GM18498 (cell line): ENCODE measurements around the gene ABHD17A.

Experiments
- ATAC-seq: cut with Tn5 transposase; IDR thresholded peaks from one replicate; pipeline ENCODE4 v1.9.1; 2021; ENCODE audit warnings: mild to moderate bottlenecking, moderate library complexity; ENCODE audit not compliant: unreplicated experiment

The ABHD17A gene

DNA sequence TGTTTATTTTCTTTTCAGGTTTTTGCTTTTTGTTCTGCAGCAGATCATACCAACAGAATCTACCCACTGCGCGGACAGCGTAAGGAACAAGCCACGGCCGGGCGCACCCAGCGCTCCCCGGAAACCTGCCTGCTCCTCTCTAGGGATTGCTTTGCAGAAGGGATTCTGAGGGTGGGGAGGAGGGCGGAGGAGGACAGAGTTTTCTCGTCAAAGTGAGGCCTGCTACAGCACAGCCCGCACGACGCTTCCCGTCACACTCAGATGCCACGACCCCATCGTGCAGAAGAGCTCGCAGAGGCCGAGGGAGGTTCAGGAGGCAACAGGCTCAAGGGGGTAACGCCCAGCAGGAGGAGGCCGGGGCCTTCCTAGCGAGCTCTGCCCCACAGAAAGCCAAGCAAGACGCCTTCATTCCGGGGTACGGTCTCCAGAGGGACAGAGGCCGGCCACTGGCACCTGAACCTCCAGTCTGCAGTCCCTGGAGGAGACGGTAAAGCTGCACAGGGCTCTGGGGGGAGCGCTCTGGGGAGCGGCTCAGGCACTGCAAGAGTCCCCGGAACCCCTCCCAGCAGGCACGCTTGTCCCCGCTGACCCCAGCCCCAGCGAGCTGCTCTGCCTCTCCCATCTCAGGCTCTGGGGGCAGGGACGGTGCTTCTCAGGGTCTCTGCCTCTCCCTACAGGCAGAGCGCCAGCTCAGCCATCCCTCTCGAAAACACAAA lies 43.9 kb downstream of the ABHD17A start:
- ATAC-seq: no peak

DNA sequence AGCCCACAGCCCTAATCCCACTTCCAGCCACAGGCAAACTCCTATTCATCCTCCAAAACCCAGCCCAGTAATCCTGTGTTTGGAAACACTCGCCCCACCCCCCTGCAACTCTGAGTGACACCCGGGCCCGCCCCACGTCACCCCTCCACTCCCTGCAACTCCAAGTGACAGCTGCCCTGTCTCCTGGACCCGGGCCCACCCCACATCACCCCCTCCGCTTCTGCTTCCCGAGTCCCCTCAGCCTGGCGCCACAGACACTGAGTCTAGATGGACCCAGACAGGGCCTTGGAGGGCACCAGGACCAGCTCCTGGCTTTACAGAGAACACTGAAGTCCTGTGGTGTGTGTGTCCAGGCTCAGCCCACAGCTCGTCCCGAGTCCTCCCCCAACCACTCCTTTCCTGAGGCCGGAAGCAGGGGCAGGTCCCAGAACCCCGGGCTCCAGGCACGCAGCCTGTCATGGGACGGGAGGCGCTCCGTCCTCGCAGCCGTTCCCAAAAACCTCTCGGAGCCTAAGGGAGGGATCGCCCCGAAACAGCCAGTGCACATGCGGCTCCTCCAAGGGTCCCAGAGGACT lies 44.7 kb downstream of the ABHD17A start:
- ATAC-seq: no peak

DNA sequence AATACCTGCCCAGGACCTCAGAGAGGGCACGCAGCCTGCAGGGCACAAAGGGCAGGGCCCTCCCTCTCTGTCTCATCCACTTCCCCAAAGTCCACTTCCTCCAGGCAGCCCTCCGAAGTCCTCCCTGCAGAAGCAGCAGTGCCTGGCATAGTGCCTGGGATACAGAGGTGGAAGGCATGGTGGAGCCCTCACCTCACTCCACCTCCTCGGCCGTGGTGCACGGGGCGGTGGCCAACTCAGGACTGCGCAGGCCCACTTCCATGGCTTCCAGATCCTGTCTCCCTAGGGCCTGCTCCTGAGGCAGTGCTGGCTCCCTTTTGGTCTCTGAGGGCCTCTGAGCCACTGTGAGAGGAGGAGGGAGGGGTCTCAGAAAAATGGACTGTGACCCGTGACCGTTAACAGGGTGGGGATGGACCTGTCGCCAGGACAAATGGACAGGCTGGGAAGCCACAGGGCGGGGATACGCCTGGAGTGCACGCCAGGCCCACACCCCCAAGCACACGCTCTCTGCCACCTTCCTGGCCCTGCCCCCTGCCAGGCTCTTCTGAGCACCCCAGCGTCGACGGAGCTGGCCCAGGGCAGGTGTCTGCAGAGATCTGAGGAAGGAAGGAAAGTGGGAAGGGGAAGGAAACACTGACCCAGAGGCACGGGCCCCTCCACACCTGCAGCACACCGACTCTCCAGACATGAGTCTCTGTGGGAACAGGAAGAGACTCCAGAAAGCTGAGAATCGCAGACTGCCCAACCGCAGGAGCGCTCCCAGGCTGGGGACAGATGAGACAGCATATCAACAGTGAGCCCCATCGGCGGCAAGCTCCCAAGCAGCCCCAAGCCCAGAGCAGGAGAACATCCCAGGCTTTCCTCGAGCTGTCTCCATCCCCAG lies 45.4 kb downstream of the ABHD17A start:
- no peak for ATAC-seq

DNA sequence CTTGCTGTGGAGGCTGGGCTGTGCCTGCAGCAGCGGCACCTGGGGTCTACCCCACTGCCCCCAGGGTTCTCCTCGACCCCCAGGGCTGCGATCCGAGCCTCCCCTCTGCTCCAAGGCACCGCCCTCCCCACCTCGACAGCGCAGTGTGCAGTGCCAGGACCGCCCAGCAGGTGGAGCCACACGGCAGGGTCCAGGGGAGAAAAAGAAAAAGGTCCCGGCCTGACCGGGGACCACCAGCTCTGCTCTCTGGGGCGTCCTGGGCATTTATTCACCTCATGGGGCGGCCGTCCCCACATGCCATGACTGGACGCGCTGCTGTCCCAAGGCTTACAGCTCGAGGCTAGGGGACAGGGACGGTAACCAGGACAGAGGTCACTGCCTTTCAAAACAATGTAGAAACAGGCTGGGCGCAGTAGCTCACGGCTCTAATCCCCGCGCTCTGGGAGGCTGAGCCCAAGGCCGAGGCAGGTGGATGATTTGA lies 47.6 kb downstream of the ABHD17A start:
- no peak for ATAC-seq

DNA sequence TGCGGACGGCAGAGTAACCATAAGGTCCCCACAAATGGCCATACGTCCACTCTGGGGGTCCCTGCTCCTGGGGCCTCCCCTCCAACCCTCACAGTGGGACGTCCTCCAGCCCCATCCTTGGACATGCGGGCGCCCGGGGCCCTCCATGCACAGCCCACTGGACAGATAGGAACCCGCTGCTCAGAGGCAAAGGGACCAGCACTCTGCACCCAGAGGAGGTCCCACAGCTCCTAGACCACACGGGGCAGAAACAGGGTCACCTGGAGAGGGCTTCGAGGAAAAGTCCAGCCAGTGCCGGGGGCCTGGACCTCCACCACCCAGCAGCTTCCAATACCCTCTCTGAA lies 48.1 kb downstream of the ABHD17A start:
- ATAC-seq: no peak

DNA sequence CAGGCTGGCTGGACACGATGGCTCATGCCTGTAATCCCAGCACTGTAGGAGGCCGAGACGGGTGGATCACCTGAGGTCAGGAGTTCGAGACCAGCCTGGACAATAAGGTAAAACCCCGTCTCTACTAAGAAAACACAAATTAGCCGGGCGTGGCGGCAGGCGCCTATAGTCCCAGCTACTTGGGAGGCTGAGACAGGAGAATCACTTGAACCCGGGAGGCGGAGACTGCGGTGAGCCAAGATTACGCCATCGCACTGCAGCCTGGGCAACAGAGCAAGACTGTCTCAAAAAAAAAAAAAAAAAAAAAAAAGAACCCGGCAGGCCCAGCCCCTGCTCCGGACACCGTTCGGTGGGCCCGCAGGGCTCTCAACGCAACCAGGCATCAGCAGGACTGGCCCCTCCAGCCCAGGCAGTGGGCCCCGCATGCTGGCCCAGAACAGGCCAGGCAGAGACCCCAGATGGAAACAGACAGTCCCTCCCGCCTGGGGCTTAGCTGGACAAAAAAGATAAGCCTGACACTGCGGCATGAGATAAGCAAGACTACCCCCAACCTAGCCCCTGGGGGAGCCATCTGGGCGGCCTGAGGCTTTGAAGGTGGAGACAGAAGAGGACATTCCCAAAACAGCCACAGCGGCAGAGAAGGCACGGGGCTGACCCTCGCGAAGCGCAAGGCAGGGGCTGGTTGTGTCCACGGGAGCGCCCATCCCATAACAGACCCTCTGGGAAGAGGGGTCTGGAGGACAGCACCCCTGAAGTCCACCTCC lies 48.7 kb downstream of the ABHD17A start:
- no peak for ATAC-seq

DNA sequence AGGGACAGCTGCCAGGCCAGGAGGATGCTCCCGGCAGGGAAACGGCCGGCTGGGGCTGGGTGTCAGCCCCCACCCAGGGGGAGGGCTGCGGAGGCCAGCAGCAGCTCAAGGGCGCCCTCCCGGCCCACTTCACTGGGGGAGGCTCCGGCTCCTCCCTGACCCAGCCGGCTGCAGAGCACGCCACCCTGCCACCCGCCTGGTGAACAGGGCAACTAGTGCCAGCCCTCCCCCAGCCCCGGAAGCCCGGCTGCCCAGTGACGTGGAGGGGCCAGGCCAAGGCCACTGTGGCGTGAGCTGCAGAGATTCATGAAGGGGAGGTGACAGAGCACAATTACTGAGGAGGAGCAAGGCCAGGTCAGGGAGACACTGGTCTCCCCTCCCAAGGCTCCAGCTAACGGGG lies 51.8 kb downstream of the ABHD17A start:
- no peak for ATAC-seq

DNA sequence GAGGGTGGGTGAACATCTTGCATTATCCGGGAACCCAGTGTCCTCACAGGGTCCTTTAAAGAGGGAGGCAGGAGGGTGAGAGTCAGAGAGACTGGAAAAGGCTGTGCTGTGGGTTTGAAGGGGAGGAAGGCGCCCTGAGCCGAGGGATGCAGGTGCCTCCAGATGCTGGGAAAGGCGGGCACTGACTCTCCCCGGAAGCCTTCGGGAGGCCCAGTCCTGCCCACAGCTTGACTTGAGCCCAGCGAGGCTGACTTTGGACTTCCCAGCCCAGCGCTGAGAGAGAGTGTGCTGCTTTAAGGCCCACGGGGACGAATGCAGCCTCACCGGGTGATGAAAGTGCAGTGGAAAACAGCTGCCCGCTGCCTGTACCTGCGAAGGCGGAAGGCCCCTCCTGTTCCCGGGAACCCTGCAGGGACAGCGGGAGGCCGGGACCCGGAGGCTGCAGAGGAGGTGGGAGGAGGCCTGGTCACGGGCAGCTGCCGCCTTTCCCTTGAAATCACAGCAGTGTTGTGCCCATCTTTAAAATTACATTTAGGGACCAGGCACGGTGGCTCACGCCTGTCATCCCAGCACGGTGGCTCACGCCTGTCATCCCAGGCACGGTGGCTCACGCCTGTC lies 53.1 kb downstream of the ABHD17A start:
- no peak for ATAC-seq

DNA sequence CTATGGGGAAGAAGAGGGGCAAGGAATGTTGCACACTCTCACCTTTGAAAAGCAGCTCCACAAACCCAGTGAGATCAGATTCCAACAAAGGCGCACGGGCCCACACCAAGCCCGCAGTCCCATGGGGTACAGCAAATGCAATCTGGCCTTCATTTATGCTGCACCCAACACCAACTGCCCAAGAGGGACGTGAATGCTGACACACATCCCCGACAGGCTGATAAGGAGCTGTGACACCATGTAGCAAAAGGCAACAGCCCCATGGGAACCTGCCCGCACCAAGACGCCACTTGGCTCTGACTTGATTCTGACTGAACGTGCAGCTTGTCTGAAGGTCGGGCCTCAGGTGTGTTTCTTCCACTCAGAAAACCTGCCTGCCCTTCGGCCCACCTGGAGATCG lies 54.3 kb downstream of the ABHD17A start:
- no peak for ATAC-seq

DNA sequence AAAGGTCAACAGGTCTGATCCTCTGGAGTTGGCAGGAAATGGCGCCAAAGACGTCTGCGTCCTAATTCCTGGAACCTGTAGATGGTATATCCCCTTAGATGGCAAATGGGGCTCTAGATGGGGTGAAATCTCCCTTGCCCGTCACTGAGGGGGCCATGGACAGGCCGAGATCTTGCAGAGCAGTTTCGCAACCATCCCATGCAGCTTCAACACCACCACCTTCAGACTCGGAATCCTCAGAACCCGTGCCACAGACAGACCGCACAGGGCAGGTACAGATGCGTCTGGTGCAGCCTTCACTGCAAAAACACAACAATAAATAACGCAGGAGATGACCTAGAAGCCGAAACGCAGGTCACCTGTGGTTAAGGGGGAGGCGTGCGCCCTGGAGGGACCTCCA lies 54.7 kb downstream of the ABHD17A start:
- no peak for ATAC-seq

DNA sequence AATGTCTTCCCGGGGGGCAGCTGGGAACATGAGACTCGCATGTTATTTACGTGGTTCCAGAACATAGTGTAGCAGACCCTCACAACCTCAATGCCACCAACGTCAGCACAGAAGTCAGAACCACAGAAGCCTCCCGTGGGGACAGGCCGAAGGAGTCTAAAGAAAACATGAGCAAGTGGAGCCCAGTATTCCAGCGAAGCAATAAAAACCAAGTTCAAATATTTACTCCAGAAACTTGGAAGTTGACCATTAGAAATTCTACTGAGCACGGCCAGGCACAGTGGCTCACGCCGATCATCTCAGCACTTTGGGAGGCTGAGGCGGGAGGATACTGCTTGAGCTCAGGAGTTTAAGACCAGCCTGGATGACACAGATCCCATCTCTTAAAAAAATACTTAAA lies 55.3 kb downstream of the ABHD17A start:
- no peak for ATAC-seq

DNA sequence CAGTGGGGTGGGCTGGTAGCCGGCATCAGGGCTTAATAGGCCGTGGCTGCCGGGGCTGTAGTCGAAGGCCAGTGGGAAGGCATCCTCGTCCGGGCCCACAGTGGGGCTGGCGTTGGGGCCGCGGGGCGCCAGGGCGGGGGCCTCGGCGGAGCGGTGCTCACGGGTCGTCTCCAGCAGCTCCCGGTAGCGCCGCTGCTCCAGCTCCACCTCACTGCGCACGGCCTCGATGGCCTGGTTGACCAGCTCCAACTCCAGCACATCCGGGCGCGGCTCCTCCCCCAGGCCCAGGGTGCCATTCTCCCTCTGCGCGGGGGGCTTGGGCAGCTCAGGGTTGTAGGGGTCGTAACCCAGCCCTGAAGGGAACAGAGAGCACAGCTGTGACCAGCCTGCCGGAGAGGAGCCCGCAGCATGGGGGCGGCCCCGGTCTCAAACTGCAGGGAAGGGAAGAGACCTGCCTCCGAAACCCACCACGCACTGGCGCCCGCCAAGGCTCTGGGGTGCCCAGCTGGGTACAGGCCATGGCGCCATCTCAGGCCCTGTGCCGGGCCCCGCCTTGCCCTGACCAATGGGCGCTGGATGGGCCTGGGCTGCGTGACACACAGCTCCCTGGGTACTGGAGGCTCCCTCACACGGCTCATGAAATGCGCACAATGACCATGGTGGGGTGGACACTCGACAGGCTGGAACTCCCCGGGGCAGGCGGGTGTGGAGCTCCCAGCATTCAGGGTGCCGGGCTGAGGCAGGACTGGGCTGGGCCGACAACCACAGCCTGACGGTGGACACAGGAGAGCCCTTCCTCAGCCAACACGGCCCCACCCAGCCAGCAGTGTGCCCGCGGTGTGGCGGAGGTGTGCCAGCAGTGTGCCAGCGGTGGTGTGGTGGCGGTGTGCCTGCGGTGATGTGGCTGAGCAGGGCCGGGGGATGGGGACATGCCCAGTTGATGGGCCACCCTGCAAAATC lies 56.7 kb downstream of the ABHD17A start:
- no peak for ATAC-seq

DNA sequence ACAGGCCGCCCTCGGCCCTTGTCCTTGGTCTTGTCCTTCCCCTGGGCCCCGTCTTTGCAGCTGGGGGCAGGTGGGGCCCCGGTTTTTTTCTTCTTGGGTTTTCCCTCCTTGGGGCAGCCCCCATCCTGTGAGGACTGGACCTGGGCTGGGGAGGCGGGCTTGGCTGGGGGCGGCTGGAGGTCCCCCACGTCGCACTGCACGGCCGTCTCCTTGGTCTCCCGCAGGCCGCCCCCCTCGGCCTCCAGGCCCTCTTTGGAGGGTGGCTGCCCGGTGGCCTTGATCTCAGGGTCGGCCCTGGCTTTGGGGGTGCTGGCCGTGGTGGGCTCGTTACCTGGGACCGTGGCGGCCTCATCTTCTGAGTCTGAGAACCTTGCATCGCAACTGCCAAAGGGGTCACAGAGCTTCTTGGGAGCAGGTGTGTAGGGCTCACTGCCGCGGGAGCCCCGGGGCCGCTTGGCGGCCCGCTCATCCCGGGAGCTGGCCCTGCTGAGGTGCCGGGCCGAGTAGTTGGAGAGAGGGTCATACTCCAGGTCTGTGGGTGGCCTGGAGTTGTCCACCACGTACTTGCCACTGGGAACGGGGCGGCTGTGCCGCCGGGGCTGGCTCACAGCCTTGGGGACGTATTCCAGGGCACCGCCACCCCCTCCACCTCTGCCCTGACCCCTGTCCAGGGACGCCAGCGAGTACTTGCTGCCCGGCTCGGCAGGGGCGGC lies 57.6 kb downstream of the ABHD17A start:
- ATAC-seq: no peak
